OCI-LY1 (cell line): ENCODE measurements around the gene SUSD1.

Source experiments
- EZH2 ChIP-seq: fragments of 200-600 bp; sonication (generic), shearing (Covaris generic); IDR thresholded peaks from 2 replicates; pipeline ENCODE4 v1.8.0; 2017; ENCODE audit warnings: borderline replicate concordance, mixed run types, mild to moderate bottlenecking, antibody characterized with exemption, low read length, moderate library complexity, mixed read lengths
- TF ChIP-seq, protein P1 (sequence below): fragments of 200-600 bp; sonication (generic), shearing (Covaris generic); IDR thresholded peaks from 2 replicates; pipeline ENCODE4 v1.5.1; 2017; ENCODE audit warnings: mild to moderate bottlenecking, antibody characterized with exemption, low read length, moderate library complexity, mixed read lengths

DNA sequence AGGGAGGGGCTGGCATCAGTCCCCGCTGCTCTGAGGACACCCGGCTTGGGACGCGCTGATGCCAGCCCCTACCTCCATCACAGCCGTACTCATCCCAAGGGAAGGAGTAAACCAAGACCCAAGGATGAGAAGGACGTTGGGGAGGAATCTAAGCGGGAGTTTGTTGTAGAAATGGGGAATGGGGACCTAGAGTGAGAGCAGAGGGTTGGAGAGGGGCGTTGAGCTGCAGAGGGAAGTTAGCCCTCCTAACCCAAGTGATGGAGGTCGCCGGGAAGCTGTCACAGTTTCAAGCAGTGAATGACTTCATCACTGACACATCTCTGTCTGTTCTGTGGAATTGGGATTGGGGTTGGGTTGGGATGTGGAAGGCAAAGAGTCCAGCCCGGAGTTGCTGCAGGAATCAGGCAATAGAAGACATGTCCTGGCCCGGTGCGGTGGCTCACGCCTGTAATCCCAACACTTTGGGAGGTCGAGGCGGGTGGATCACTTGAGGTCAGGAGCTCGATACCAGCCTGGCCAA is 759 bp upstream of the SUSD1 start:
- TF ChIP-seq, protein P1, sequence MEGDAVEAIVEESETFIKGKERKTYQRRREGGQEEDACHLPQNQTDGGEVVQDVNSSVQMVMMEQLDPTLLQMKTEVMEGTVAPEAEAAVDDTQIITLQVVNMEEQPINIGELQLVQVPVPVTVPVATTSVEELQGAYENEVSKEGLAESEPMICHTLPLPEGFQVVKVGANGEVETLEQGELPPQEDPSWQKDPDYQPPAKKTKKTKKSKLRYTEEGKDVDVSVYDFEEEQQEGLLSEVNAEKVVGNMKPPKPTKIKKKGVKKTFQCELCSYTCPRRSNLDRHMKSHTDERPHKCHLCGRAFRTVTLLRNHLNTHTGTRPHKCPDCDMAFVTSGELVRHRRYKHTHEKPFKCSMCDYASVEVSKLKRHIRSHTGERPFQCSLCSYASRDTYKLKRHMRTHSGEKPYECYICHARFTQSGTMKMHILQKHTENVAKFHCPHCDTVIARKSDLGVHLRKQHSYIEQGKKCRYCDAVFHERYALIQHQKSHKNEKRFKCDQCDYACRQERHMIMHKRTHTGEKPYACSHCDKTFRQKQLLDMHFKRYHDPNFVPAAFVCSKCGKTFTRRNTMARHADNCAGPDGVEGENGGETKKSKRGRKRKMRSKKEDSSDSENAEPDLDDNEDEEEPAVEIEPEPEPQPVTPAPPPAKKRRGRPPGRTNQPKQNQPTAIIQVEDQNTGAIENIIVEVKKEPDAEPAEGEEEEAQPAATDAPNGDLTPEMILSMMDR: no peak
- TF ChIP-seq EZH2: no peak
